Measurements from ENCODE around the gene RMI2.

Gene RMI2

DNA sequence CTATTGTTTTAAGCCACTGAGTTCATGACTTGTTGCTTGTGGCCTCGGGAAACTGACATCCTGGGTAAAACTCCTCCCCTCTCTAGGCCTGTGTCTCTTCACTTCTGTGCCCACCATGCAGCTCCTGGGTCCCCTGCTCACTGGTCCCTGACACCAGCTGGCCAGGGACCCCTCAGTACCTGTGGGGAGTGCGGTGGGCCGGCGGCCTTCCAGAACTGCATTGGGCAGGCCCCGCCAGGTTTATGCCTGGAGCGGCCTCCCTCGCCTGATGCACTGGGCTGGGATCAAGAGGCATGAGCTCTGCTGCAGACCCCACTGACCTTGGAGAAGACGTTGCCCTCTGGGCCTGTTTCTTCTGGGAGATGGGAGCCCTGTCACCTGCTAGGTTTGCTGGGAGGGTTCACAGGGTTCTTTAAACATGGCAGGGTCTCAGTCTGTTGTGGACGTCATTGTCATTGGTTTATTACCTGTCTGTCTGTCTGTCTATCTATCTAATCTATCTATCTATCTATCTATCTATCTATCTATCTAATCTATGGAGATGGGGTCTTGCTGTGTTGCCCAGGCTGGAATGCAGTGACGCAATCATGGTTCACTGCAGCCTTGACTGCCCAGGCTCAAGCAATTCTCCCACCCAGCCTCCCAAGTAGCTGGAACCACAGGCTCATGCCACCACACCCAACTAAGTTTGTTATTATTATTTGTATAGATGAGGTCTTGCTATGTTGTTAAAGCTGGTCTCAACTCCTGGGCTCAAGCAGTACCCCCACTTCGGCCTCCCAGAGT lies 21.5 kb upstream of the RMI2 start:
- Histone ChIP-seq H3K4me1 (ENCODE audit: control insufficient read depth, insufficient read depth, low read length) (peaks cover 11% of the 10 kb centered on the region), H3K9ac (ENCODE audit: low read length) (no peak overlapping the region), H3K27me3 (replicated peaks; ENCODE audit: control insufficient read depth, insufficient read depth, low read length) (no peaks in the 10 kb centered on the region), H3K4me3 (ENCODE audit: low read length) (no peak overlapping the region), H3K36me3 (ENCODE audit: control insufficient read depth, insufficient read depth, low read length, severe bottlenecking) (no peaks in the 10 kb centered on the region), H3K9me3 (ENCODE audit: control insufficient read depth, low read length) (no peaks in the 10 kb centered on the region)
- no peak for DNase-seq (ENCODE audit: low read depth)

DNA sequence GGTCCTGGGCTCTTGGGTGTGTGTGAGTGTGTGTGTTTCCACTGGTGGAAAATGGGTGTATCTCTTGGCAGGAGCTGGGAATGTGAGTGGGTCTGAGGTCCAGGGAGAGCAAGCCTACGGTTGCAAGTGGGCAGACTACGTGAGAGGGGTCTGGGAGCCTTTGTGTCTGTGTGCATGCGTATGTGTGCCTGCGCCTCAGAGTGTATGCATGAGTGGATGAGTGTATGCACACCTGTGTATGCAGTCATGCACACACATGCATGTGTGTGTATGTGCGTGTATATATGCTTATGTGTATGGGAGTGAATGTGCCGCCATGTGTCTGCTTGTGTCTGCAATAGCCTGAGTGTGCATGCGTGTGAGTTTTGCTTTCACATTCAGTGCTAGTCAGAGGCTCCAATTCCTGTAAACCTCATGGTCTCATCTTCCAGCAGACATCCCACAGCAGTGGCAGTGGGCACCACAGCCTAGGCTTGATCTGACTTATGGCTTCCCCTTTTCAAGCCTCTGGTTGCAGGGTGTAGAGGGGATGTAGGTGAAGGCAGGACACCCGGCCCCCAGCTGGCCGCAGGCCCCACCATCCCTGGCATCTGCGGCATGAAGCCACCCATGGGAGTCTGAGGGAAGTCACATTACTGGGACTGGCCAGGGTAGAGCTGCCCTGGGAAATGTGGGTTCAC lies 19.7 kb upstream of the RMI2 start:
- Histone ChIP-seq H3K4me1 (ENCODE audit: control insufficient read depth, insufficient read depth, low read length) (peaks cover 22% of the 10 kb centered on the region), H3K9ac (ENCODE audit: low read length) (no peak overlapping the region), H3K36me3 (ENCODE audit: control insufficient read depth, insufficient read depth, low read length, severe bottlenecking) (no peaks in the 10 kb centered on the region), H3K9me3 (ENCODE audit: control insufficient read depth, low read length) (no peaks in the 10 kb centered on the region), H3K4me3 (ENCODE audit: low read length) (no peak overlapping the region), H3K27me3 (replicated peaks; ENCODE audit: control insufficient read depth, insufficient read depth, low read length) (no peaks in the 10 kb centered on the region)
- no peak for DNase-seq (ENCODE audit: low read depth)

DNA sequence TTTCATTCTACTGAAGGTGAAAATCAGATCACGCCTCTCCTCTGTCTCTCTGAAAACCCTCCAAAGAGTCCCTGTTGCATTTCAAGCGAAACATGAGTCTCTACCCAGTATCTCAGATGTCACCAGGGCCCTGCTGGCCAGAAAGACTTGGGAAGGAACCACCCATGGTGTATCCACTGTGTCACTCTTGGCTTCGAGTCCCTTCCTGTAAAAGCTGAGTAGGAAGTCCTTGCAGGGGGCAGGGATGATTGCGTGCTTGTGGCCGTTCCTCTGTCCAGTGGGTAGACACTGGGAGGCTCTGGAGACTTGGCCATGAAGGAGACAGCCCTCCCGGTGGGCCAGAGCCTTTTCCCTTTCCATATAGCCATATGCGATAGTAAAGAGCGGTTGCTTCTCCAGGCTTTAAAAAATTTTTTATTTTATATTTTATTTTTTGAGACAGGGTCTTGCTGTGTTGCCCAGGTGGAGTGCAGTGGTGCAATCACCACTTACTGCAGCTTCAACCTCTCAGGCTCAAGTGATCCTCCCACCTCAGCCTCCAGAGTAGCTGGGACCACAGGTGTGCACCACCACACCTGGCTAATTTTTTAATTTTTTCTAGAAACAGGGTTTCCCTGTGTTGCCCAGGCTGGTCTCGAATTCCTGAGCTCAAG lies 19.0 kb upstream of the RMI2 start:
- Histone ChIP-seq H3K9me3 (ENCODE audit: control insufficient read depth, low read length) (no peaks in the 10 kb centered on the region), H3K27me3 (replicated peaks; ENCODE audit: control insufficient read depth, insufficient read depth, low read length) (no peaks in the 10 kb centered on the region), H3K4me1 (ENCODE audit: control insufficient read depth, insufficient read depth, low read length) (peaks cover 22% of the 10 kb centered on the region), H3K9ac (ENCODE audit: low read length) (no peak overlapping the region), H3K36me3 (ENCODE audit: control insufficient read depth, insufficient read depth, low read length, severe bottlenecking) (no peaks in the 10 kb centered on the region), H3K4me3 (ENCODE audit: low read length) (no peak overlapping the region)
- DNase-seq (ENCODE audit: low read depth) = no peak

- H3K9ac ChIP-seq (ENCODE audit: low read length) = no peak overlapping the region
- no peaks in the 10 kb centered on the region for H3K27me3 ChIP-seq (replicated peaks; ENCODE audit: control insufficient read depth, insufficient read depth, low read length)
- peaks cover 22% of the 10 kb centered on the region for H3K4me1 ChIP-seq (ENCODE audit: control insufficient read depth, insufficient read depth, low read length)
- H3K9me3 ChIP-seq (ENCODE audit: control insufficient read depth, low read length) = no peaks in the 10 kb centered on the region
- DNase-seq (ENCODE audit: low read depth) = no peak
- H3K4me3 ChIP-seq (ENCODE audit: low read length) = no peak overlapping the region
- H3K36me3 ChIP-seq (ENCODE audit: control insufficient read depth, insufficient read depth, low read length, severe bottlenecking) = no peaks in the 10 kb centered on the region
These were observed 18.5 kb upstream of the RMI2 start for GRCh38 chr16:11326737-11327276.

GRCh38 chr16:11327277-11328171 lies 17.7 kb upstream of the RMI2 start:
- Histone ChIP-seq H3K4me1 (ENCODE audit: control insufficient read depth, insufficient read depth, low read length) (peaks cover 22% of the 10 kb centered on the region), H3K9ac (ENCODE audit: low read length) (no peak overlapping the region), H3K4me3 (ENCODE audit: low read length) (no peak overlapping the region), H3K36me3 (ENCODE audit: control insufficient read depth, insufficient read depth, low read length, severe bottlenecking) (no peaks in the 10 kb centered on the region), H3K9me3 (ENCODE audit: control insufficient read depth, low read length) (no peaks in the 10 kb centered on the region), H3K27me3 (replicated peaks; ENCODE audit: control insufficient read depth, insufficient read depth, low read length) (no peaks in the 10 kb centered on the region)
- DNase-seq (ENCODE audit: low read depth) = no peak

- H3K9ac ChIP-seq (ENCODE audit: low read length) = no peak overlapping the region
- peak; percentile 98 for DNase-seq (ENCODE audit: low read depth)
- H3K27me3 ChIP-seq (replicated peaks; ENCODE audit: control insufficient read depth, insufficient read depth, low read length) = no peaks in the 10 kb centered on the region
- peak overlapping the region; percentile 67 for H3K4me3 ChIP-seq (ENCODE audit: low read length)
- H3K4me1 ChIP-seq (ENCODE audit: control insufficient read depth, insufficient read depth, low read length) = peaks cover 22% of the 10 kb centered on the region
- no peaks in the 10 kb centered on the region for H3K9me3 ChIP-seq (ENCODE audit: control insufficient read depth, low read length)
- no peaks in the 10 kb centered on the region for H3K36me3 ChIP-seq (ENCODE audit: control insufficient read depth, insufficient read depth, low read length, severe bottlenecking)
These were observed 16.8 kb upstream of the RMI2 start for GRCh38 chr16:11328172-11329070.

GRCh38 chr16:11329071-11329491 lies 16.2 kb upstream of the RMI2 start:
- DNase-seq (ENCODE audit: low read depth) = peak; percentile 36
- Histone ChIP-seq H3K4me1 (ENCODE audit: control insufficient read depth, insufficient read depth, low read length) (peaks cover 22% of the 10 kb centered on the region), H3K36me3 (ENCODE audit: control insufficient read depth, insufficient read depth, low read length, severe bottlenecking) (no peaks in the 10 kb centered on the region), H3K4me3 (ENCODE audit: low read length) (peak overlapping the region; percentile 67), H3K9me3 (ENCODE audit: control insufficient read depth, low read length) (no peaks in the 10 kb centered on the region), H3K9ac (ENCODE audit: low read length) (no peak overlapping the region), H3K27me3 (replicated peaks; ENCODE audit: control insufficient read depth, insufficient read depth, low read length) (no peaks in the 10 kb centered on the region)

- DNase-seq (ENCODE audit: low read depth) = no peak
- Histone ChIP-seq H3K9me3 (ENCODE audit: control insufficient read depth, low read length) (no peaks in the 10 kb centered on the region), H3K27me3 (replicated peaks; ENCODE audit: control insufficient read depth, insufficient read depth, low read length) (no peaks in the 10 kb centered on the region), H3K4me3 (ENCODE audit: low read length) (no peak overlapping the region), H3K9ac (ENCODE audit: low read length) (no peak overlapping the region), H3K36me3 (ENCODE audit: control insufficient read depth, insufficient read depth, low read length, severe bottlenecking) (no peaks in the 10 kb centered on the region), H3K4me1 (ENCODE audit: control insufficient read depth, insufficient read depth, low read length) (peaks cover 22% of the 10 kb centered on the region)
These were observed 15.4 kb upstream of the RMI2 start for GRCh38 chr16:11329891-11330290.

DNA sequence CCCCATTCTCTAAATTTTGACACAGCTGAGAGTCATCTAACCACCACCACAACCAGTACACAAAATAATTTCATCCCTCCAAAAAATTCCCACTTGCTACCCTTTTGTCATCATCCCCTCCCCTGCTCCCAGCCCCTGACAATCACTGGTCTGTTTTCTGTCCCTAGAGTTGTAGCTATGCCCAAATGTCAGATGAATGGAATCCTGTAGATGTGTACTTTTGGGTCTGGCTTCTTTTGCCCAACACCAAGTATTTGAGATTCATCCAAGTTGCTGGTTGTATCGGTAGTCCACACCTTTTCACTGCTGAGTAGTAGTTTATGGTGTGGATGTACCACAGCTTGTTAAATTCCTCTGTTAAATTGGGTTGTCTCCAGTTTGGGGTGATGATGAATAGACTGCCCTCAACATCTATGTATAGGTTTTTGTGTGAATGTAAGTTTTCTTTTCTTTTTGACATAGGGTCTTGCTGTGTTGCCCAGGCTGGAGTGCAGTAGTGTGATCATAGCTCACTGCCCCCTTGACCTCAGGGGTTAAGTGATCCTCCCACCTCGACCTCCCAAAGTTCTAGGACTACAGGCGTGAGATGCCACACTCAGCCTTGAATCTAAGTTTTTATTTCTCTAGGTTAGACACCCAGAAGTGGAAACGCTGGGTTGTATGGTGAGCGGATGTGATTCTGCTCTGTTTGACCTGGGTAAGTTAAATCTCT lies 14.6 kb upstream of the RMI2 start:
- Histone ChIP-seq H3K27me3 (replicated peaks; ENCODE audit: control insufficient read depth, insufficient read depth, low read length) (no peaks in the 10 kb centered on the region), H3K9me3 (ENCODE audit: control insufficient read depth, low read length) (no peaks in the 10 kb centered on the region), H3K36me3 (ENCODE audit: control insufficient read depth, insufficient read depth, low read length, severe bottlenecking) (no peaks in the 10 kb centered on the region), H3K4me1 (ENCODE audit: control insufficient read depth, insufficient read depth, low read length) (peaks cover 22% of the 10 kb centered on the region), H3K4me3 (ENCODE audit: low read length) (no peak overlapping the region), H3K9ac (ENCODE audit: low read length) (no peak overlapping the region)
- no peak for DNase-seq (ENCODE audit: low read depth)
